SU-DHL-6 (cell line): ENCODE data around the gene ATP8A2.

Experiments used
- EZH2phosphoT487 ChIP-seq: fragments of 200-600 bp; sonication (generic), shearing (Covaris generic); conservative IDR thresholded peaks from 2 replicates; pipeline ENCODE4 v1.6.1; 2018; ENCODE audit warnings: mild to moderate bottlenecking, antibody characterized with exemption, low read length, moderate library complexity, mixed read lengths
- TF ChIP-seq, protein P1 (sequence below): fragments of 200-600 bp; sonication (generic); IDR thresholded peaks from one replicate; pipeline ENCODE4 v1.5.1; 2017; ENCODE audit warnings: antibody characterized with exemption, mild to moderate bottlenecking, low read length, moderate library complexity; ENCODE audit not compliant: insufficient read depth, poor library complexity, severe bottlenecking

DNA sequence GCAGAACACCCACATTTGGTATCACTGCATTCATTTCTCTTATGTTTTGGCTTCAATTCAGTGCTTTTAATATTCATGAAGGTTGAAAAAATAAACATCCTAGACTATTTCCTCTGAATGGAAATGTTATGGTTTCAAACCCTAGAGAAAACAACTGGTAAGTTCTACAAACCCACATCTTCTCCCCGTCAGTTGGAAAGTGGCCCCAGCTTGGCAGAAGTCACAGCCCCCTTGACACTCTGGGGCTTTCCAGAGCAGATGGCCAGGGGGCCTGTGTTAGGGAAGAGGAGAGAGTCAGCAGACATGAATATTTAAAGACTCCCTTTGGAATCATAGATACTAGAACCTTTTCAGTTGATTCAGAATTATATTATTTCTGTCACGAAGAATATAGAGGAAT, 556.2 kb downstream of the ATP8A2 start:
- TF ChIP-seq, protein P1, sequence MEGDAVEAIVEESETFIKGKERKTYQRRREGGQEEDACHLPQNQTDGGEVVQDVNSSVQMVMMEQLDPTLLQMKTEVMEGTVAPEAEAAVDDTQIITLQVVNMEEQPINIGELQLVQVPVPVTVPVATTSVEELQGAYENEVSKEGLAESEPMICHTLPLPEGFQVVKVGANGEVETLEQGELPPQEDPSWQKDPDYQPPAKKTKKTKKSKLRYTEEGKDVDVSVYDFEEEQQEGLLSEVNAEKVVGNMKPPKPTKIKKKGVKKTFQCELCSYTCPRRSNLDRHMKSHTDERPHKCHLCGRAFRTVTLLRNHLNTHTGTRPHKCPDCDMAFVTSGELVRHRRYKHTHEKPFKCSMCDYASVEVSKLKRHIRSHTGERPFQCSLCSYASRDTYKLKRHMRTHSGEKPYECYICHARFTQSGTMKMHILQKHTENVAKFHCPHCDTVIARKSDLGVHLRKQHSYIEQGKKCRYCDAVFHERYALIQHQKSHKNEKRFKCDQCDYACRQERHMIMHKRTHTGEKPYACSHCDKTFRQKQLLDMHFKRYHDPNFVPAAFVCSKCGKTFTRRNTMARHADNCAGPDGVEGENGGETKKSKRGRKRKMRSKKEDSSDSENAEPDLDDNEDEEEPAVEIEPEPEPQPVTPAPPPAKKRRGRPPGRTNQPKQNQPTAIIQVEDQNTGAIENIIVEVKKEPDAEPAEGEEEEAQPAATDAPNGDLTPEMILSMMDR, result no peak
- no peak for TF ChIP-seq EZH2phosphoT487
